ENCODE measurements around the gene NOXA1. TPM values are rescaled to one million over a fixed set of nuclear protein-coding genes. Genes with fewer than 3 reads are reported as not detected.

The NOXA1 gene
- total and polyA plus RNA-seq, 2 donors (not counting 1 experiment from before 2014, with no cell fraction given), result 0.08 to 0.66 TPM

- Histone ChIP-seq H3K36me3 (ENCODE audit: control insufficient read depth, insufficient read depth, low read length) (no peaks in the 10 kb centered on the region), H3K9me3 (ENCODE audit: control insufficient read depth, insufficient read depth, low read depth, low read length) (no peaks in the 10 kb centered on the region), H3K9ac (ENCODE audit: insufficient read depth, low read length) (no peak overlapping the region), H3K27me3 (ENCODE audit: control insufficient read depth, insufficient read depth, low read length) (peaks cover 4% of the 10 kb centered on the region), H3K79me2 (ENCODE audit: control insufficient read depth, insufficient read depth, low read length) (no peaks in the 10 kb centered on the region), H2AFZ (ENCODE audit: low read length) (no peak overlapping the region), H4K20me1 (ENCODE audit: control insufficient read depth, extremely low read depth, insufficient read depth, low read length) (no peaks in the 10 kb centered on the region), H3K4me3 (replicated peaks in 1 of 4; ENCODE audit: control extremely low read depth in 1 of 4, insufficient read depth in 1 of 4, low read depth in 3 of 4, low read length in 4 of 4) (no peak overlapping the region), H3K27ac (ENCODE audit: insufficient read depth, low read length) (no peak overlapping the region), H3K4me1 (ENCODE audit: control insufficient read depth, extremely low read depth, insufficient read depth, low read length) (peaks cover 2% of the 10 kb centered on the region), H3K4me2 (ENCODE audit: extremely low read depth, insufficient read depth, low read length) (no peak overlapping the region)
- TF ChIP-seq CTCF (conservative IDR thresholded peaks at IDR 0.05 in 1 of 2, IDR thresholded peaks at IDR 0.05 in 1 of 2; ENCODE audit: low read depth in 1 of 2, low read length in 2 of 2) (no peak), EZH2 (IDR thresholded peaks at IDR 0.05; ENCODE audit: low read length, missing control alignments) (no peak)
- DNase-seq (ENCODE audit: low read depth in 2 of 2), result no peak
Observed at GRCh38 chr9:137480686-137481683, 57.8 kb downstream of the NOXA1 start.

- Histone ChIP-seq H3K79me2 (ENCODE audit: control insufficient read depth, insufficient read depth, low read length) (no peaks in the 10 kb centered on the region), H3K27ac (ENCODE audit: insufficient read depth, low read length) (no peak overlapping the region), H4K20me1 (ENCODE audit: control insufficient read depth, extremely low read depth, insufficient read depth, low read length) (no peaks in the 10 kb centered on the region), H3K4me1 (ENCODE audit: control insufficient read depth, extremely low read depth, insufficient read depth, low read length) (peaks cover 2% of the 10 kb centered on the region), H2AFZ (ENCODE audit: low read length) (no peak overlapping the region), H3K36me3 (ENCODE audit: control insufficient read depth, insufficient read depth, low read length) (no peaks in the 10 kb centered on the region), H3K9ac (ENCODE audit: insufficient read depth, low read length) (no peak overlapping the region), H3K27me3 (ENCODE audit: control insufficient read depth, insufficient read depth, low read length) (peaks cover 8% of the 10 kb centered on the region), H3K4me3 (replicated peaks in 1 of 4; ENCODE audit: control extremely low read depth in 1 of 4, insufficient read depth in 1 of 4, low read depth in 3 of 4, low read length in 4 of 4) (no peak overlapping the region), H3K4me2 (ENCODE audit: extremely low read depth, insufficient read depth, low read length) (peak overlapping the region; percentile 44), H3K9me3 (ENCODE audit: control insufficient read depth, insufficient read depth, low read depth, low read length) (no peaks in the 10 kb centered on the region)
- TF ChIP-seq CTCF (conservative IDR thresholded peaks at IDR 0.05 in 1 of 2, IDR thresholded peaks at IDR 0.05 in 1 of 2; ENCODE audit: low read depth in 1 of 2, low read length in 2 of 2) (no peak), EZH2 (IDR thresholded peaks at IDR 0.05; ENCODE audit: low read length, missing control alignments) (no peak)
- DNase-seq (ENCODE audit: low read depth in 2 of 2), result peak; percentile 74 to 83
Observed at GRCh38 chr9:137482094-137482781, 59.0 kb downstream of the NOXA1 start.

Other genes starting within 250 kb of the NOXA1 start
- 15.9 and 18.0 TPM in 2 replicates for gene ANAPC2, start 234.8 kb upstream of the NOXA1 start, total RNA-seq
- gene ANAPC2, start 234.8 kb upstream of the NOXA1 start, polyA plus RNA-seq, result 9.1 and 12.3 TPM in 2 replicates
- gene SSNA1, start 234.7 kb upstream of the NOXA1 start, total RNA-seq, result 56.3 and 58.3 TPM in 2 replicates
- gene SSNA1, start 234.7 kb upstream of the NOXA1 start, polyA plus RNA-seq, result 37.7 and 51.2 TPM in 2 replicates
- gene TPRN, start 222.7 kb upstream of the NOXA1 start, total RNA-seq, result 5.1 and 5.8 TPM in 2 replicates
- 1.6 and 2.3 TPM in 2 replicates for gene TPRN, start 222.7 kb upstream of the NOXA1 start, polyA plus RNA-seq
- 36.2 and 36.3 TPM in 2 replicates for gene TMEM203, start 217.7 kb upstream of the NOXA1 start, total RNA-seq
- gene TMEM203, start 217.7 kb upstream of the NOXA1 start, polyA plus RNA-seq, result 38.6 and 44.9 TPM in 2 replicates
- gene NDOR1, start 217.7 kb upstream of the NOXA1 start, total RNA-seq, result 2.6 and 3.1 TPM in 2 replicates
- gene NDOR1, start 217.7 kb upstream of the NOXA1 start, polyA plus RNA-seq, result 2.4 and 5.6 TPM in 2 replicates
- 0.26 and 0.33 TPM in 2 replicates for gene RNF208, start 201.2 kb upstream of the NOXA1 start, total RNA-seq
- 0.14 and 0.34 TPM in 2 replicates for gene RNF208, start 201.2 kb upstream of the NOXA1 start, polyA plus RNA-seq
- gene CYSRT1, start 198.2 kb upstream of the NOXA1 start, total RNA-seq, result 0.51 and 0.66 TPM in 2 replicates
- 0.19 and 0.25 TPM in 2 replicates for gene CYSRT1, start 198.2 kb upstream of the NOXA1 start, polyA plus RNA-seq
- gene RNF224, start 195.9 kb upstream of the NOXA1 start, total RNA-seq, result under 0.01 TPM in 1 of 2 replicates, not detected in the other
- gene RNF224, start 195.9 kb upstream of the NOXA1 start, polyA plus RNA-seq, result not detected in 2 replicates
- gene SLC34A3, start 192.5 kb upstream of the NOXA1 start, total RNA-seq, result not detected in 2 replicates
- gene SLC34A3, start 192.5 kb upstream of the NOXA1 start, polyA plus RNA-seq, result not detected in 2 replicates
- 106 and 111 TPM in 2 replicates for gene TUBB4B, start 182.1 kb upstream of the NOXA1 start, total RNA-seq
- 332 and 663 TPM in 2 replicates for gene TUBB4B, start 182.1 kb upstream of the NOXA1 start, polyA plus RNA-seq
- not detected in 2 replicates for gene STPG3, start 172.1 kb upstream of the NOXA1 start, total RNA-seq
- gene STPG3, start 172.1 kb upstream of the NOXA1 start, polyA plus RNA-seq, result not detected in 2 replicates
- 40.6 and 50.0 TPM in 2 replicates for gene NELFB, start 168.1 kb upstream of the NOXA1 start, total RNA-seq
- gene NELFB, start 168.1 kb upstream of the NOXA1 start, polyA plus RNA-seq, result 23.5 and 32.7 TPM in 2 replicates
- 12.6 and 22.1 TPM in 2 replicates for gene TOR4A, start 145.7 kb upstream of the NOXA1 start, total RNA-seq
- 3.3 and 11.3 TPM in 2 replicates for gene TOR4A, start 145.7 kb upstream of the NOXA1 start, polyA plus RNA-seq
- under 0.01 TPM in 1 of 2 replicates, not detected in the other for gene NRARP, start 121.1 kb upstream of the NOXA1 start, total RNA-seq
- gene NRARP, start 121.1 kb upstream of the NOXA1 start, polyA plus RNA-seq, result 0.07 TPM in 2 replicates
- 7.4 and 13.0 TPM in 2 replicates for gene EXD3, start 231 bp upstream of the NOXA1 start, total RNA-seq
- gene EXD3, start 231 bp upstream of the NOXA1 start, polyA plus RNA-seq, result 1.7 and 2.6 TPM in 2 replicates
- gene ENTPD8, start 18.0 kb downstream of the NOXA1 start, total RNA-seq, result under 0.01 TPM in 1 of 2 replicates, not detected in the other
- gene ENTPD8, start 18.0 kb downstream of the NOXA1 start, polyA plus RNA-seq, result not detected in 2 replicates
- gene NSMF, start 35.9 kb downstream of the NOXA1 start, total RNA-seq, result 10.8 and 13.4 TPM in 2 replicates
- 15.0 and 22.8 TPM in 2 replicates for gene NSMF, start 35.9 kb downstream of the NOXA1 start, polyA plus RNA-seq
- 1.3 and 3.0 TPM in 2 replicates for gene PNPLA7, start 127.0 kb downstream of the NOXA1 start, total RNA-seq
- gene PNPLA7, start 127.0 kb downstream of the NOXA1 start, polyA plus RNA-seq, result 0.20 and 0.23 TPM in 2 replicates
- gene MRPL41, start 128.5 kb downstream of the NOXA1 start, total RNA-seq, result 41.3 and 53.2 TPM in 2 replicates
- gene MRPL41, start 128.5 kb downstream of the NOXA1 start, polyA plus RNA-seq, result 10.9 and 15.2 TPM in 2 replicates
- 17.2 and 20.6 TPM in 2 replicates for gene DPH7, start 155.5 kb downstream of the NOXA1 start, total RNA-seq
- gene DPH7, start 155.5 kb downstream of the NOXA1 start, polyA plus RNA-seq, result 15.7 and 17.0 TPM in 2 replicates
- 11.2 and 14.1 TPM in 2 replicates for gene ZMYND19, start 167.1 kb downstream of the NOXA1 start, total RNA-seq
- 12.7 and 20.4 TPM in 2 replicates for gene ZMYND19, start 167.1 kb downstream of the NOXA1 start, polyA plus RNA-seq
- gene ARRDC1, start 182.3 kb downstream of the NOXA1 start, total RNA-seq, result 11.0 and 17.2 TPM in 2 replicates
- gene ARRDC1, start 182.3 kb downstream of the NOXA1 start, polyA plus RNA-seq, result 8.3 and 11.8 TPM in 2 replicates
- gene EHMT1, start 195.6 kb downstream of the NOXA1 start, total RNA-seq, result 34.4 and 48.6 TPM in 2 replicates
- 22.4 and 26.3 TPM in 2 replicates for gene EHMT1, start 195.6 kb downstream of the NOXA1 start, polyA plus RNA-seq

Data from fibroblast of lung (primary cell).